HG03469 (cell line): ENCODE results near the gene ZKSCAN4.
A peak's percentile ranks its signal among the peaks of the same experiment; 100 is the strongest.

ENCODE experiments used
- ATAC-seq: cut with Tn5 transposase; IDR thresholded peaks from one replicate; pipeline ENCODE4 v1.9.1; 2021; ENCODE audit warnings: mild to moderate bottlenecking, moderate library complexity, moderate number of reproducible peaks; ENCODE audit not compliant: unreplicated experiment

Gene ZKSCAN4

DNA sequence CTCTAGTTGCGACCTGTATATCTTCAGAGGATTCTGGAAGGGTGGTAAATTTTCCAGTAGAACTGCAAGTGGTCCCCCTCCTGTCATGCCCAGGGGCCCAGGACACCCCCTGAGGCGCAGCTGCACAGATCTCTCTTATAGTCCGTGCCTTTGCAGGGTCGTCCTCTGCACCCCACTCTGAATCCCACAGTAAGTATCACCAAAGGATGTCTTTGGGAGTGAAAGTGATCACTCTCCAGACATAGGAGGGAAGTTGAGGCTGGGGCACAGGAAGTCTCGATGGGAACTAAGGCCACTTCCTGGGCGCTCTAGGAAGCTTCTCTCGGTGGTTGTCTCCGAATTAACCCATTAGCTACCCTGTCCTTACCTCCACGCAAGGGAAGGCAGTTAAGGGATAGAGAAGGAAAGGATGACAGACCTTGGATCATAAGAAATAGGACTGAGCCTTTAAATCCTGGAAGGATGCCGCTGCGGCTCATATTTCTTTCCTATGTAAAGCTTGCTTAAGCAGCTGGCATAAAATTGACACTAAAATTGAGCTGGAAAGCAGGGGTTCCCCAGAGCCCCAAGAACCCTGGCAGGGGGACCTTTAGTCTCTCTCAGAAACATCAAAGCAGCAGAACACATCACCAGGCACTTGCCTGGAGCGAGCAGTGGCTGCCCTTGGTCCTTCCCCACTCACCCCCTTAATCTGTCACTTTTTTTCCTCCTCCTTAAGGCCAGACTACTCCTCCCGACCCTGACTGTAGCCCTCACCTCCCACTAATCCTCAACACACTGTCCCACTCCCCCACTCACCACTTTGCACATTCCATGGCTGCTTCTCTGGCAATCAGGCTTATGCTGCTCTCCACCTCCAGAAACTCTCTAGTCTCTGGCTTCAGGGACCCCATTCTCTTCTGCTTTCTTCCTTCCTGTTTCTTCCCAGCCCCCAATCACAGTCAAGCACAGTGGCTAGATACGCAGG, at the start of gene ZKSCAN4:
ZKSCAN4 (minus strand) TSS at position 261 of the 967 bp plus-strand sequence. CDS start 289 bp downstream, outside the sequence.
- peak; percentile 65 for ATAC-seq

DNA sequence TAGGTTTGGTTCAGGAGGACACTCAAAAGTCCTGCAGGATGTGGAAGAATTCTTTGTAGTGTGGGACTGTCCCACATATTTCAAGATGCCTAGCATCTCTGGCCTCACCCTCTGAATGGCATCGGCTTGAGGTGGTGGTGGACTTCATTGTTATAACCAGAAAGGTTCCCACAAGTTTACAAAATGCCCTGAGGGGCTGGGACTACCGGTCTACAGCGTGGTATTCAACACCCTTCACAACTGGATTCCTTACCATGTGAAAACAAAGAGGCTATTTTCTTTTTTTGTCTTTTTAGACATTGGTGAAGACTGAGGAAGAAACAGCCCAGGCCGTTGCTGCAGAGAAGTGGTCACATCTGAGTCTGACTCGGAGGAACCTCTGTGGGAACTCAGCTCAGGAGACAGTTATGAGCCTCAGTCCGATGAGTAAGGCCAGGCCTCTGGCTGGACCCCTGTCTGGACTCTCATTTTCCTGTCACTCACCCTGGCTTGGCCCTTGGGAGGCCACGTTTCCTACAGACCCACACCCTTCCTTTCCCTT, 44.5 kb upstream of the ZKSCAN4 start:
- no peak for ATAC-seq

DNA sequence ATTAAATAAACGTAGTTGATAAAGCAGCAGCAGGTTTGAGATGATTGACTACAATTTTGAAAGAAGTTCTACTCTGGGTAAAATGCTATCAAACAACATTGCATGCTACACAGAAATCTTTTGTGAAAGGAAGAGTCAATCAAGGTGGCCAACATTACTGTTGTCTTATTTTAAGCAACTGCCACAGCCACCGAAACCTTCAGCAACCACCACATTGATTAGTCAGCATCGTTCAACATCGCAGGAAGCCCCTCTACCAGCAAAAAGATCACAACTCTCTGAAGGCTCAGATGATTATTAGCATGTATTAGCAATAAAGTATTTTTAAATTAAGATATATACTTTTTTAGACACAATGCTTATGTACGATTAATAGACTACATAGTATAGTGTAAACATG, 43.3 kb upstream of the ZKSCAN4 start:
- no peak for ATAC-seq

DNA sequence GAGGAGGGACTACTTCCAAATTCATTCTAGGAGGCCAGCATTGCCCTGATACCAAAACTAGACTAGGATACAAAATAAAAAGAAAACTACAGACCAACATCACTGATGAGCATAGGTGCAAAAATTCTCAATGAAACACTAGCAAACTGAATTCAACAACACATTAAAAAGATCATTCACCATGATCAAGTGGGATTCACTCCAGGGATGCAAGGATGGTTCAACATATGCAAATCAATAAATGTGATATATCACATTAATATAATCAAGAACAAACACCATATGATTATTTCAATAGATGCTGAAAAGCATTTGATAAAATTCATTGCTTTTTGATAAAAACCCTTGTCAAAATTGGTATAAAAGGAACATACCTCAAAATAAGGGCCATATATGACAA, 39.5 kb upstream of the ZKSCAN4 start:
- no peak for ATAC-seq

DNA sequence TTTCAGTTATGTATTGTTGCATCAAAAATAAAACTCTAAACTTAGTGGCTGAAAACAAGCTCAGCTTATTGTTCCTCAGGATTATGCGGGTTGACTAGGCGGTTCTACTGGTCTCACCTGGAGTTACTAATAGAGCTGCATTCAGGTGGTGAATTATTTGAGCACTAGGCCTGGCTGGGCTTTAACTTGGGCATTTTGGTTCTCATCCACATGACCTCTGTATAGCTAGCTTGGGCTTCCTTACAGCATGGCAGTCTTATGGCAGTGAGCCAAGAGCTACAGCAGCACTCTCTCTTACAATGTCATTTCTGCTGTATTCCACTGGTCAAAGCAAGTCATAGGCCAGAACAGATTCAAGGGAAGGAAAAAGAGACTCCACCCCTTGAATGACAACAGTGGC, 30.9 kb upstream of the ZKSCAN4 start:
- no peak for ATAC-seq

DNA sequence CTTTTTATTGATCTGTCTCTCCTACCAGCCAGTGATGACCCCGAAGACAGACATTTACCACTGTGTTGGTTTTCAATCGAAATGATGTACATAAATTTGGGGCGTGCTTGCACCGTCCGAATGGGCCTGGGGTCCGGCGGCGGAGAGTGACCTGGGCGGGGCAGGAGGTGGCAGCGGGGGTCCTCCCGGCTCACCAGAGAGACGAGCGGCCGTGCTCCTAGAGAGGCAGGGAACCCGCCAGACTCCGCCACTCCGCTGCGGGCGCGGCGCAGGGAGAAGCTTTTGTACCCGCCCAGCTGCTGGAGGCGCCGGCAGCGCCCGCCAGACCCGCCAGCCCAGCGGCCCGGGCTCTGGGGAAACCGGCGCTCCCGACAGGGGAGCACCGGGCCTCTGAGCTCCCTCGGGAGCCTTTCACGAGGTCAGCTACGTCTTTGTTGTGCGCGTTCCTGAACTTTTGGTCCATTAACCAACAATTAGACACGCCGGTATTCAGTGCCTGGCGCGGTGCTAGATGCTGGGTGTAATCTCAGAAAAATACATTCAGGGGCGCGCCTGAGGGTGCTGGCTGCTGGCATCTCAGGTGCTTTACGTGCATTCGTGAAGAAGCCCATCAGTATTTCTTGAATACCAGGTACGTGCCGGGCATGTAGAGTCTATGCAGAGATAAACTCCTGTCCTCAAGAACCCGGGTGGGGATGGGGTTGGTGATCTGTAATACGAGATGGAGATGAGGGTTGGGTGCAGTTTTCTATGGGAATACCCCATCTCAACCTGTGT, 29.4 kb upstream of the ZKSCAN4 start, which contains the start of gene PGBD1:
PGBD1 (plus strand) TSS at position 285 of the 777 bp plus-strand sequence. CDS start 2,242 bp downstream, outside the sequence.
- ATAC-seq: no peak

DNA sequence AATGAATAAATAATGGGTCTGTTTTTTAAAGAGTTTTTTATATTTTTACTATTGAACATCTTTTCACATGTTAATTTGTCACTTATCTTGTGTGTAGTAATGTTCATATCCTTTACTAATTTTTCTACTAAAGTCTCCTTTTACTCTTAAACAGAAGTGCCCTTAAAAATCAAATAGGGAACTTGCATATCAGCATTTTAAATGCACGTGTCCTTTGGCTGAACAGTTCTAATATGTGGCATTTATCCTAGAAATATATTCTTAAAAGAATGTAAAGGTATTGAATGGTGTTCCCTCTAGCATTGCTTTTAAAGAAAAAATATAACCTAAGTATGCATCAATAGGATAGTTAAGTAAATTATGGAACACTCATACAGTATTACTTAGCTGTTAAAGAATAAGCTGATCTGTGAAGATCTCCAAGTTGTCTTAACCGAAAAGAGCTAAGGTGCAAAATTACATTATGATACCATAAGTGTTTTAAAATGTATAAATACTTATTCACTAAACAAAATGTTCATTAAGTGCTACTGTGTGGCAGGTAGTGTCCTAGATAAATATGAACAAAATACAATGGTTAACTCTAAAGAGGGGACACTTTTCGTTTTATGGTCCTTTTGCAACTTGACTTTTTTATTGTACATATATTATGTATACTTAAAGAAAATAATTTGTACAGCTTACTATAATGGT, 28.7 kb upstream of the ZKSCAN4 start:
- ATAC-seq: no peak

DNA sequence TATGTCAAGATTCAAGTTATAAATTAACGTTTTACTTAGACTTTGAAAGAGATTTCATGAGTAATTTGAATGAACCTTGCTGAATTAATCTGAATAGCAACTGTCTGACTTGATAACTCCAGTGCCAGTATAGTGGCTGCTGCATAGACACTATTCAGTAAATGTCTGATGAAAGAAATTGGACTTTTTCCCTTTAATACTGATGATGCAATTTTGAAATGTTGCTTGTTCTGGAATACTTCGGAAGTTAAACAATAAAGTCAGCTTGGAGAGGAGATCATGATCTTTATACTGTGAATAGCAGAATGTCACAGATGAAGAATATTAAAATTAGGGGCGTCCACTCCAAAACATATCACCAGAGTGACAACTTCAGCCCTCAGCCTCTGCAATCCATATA, 25.7 kb upstream of the ZKSCAN4 start:
- no peak for ATAC-seq

DNA sequence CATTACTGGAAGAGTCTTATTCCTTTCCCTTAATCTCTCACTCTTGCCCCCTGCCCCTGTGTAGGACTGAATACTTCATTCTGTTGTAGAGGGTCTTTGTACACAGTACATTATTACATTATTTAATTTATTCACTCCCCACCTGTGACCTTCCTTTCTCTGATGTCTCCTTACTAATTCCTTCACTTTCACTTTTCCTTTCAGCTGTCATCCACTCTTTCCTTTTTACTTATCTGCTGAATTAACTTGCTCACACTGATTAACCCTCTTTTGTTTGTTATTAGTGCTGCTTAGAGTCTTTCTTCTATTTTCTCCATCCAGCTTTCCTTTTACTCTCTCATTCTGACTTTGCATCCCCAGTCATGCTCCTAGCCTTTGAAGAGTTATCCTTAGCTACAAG, 22.8 kb upstream of the ZKSCAN4 start:
- ATAC-seq: no peak

DNA sequence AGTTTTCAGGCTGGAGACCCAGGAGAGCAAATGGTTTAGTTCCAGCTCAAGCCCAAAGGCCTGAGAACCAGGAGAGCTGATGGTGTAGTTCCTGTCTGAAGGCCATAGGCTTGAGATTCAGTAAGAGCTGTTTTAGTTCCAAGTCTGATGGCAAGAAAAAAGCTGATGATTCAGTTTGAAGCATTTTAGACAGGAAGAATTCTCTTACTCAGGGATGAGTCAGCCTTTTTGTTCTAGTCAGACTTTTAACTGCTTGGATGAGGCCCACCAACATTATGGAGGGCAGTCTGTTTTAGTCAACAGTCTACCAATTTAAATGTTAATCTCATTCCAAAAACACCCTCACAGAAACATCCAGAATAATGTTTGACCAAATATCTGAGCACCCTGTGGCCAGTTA, 17.4 kb upstream of the ZKSCAN4 start:
- ATAC-seq: no peak

DNA sequence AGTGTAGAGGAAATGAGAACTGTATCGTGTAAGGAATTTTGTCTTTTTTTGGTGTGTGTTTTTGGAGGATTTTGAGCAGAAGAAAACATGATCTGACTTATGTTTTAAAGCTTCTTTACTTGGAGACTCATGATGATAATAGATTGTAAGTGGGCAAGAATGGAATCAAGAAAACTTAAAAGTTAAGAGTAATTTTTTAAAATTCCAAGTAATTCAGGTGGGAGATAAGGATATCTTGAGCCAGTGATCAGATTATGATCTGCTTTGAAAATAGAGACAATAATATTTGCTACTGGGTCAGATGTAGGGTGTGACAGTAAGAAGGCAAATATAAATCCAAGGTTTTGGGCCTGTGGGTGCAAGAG, 15.6 kb upstream of the ZKSCAN4 start:
- ATAC-seq: no peak

DNA sequence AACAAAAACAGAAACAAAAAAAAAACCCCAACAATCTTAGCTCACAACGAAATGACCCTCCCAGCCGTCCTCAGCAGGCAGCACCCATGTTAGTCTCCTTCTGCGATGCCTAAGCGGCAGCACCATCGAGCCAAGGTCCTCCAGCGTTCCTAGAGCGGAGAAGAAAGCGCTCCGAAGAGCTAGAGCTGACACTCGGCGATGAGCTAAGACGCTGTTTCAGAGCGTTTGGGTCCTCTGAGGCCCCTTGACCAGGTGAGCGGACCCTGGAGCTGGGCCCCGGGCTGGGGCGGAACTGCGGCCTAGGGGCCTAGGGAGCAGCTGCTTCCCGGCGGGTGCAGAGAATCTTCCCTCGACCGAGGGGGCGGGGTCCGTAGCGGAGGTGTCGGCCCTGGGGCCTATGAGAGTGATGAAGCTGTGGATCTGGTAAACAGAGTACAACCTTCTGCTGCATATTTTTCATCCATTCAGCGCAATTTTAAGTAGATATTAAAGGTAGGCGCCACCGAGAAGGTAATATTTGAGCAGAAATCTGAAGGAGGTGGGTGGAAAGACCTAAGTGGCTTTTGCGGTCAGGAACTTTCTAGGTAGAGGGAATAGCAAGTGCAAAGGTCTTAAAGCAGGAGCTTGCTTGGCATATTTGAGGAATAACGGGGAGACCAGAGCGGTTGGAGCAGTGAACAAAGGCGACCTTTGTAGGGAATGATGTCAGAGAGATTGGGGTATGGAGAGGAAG, 15.1 kb upstream of the ZKSCAN4 start, which contains the start of gene ZSCAN26:
ZSCAN26 (plus strand) TSS at position 182 of the 733 bp plus-strand sequence. CDS start 4,777 bp downstream, outside the sequence.
- peak; percentile 85 for ATAC-seq

DNA sequence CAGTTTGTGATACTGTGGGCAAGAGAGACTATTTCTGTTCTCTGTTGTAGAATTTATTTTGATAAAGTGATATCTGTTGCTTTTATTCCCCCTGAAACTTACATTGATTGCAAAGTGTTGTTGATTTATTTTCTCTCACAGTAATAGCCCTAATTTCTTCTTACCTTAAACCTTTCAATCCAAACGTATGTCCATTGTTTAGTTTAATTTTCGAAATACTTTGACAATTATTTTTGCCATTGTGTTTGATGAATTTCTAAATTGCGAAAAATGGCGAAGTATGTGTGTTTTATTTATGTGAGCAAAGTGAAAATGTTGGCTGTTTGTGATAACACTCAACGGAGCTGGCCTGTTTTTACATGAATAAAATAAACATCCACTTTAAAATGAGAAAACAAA, 14.5 kb upstream of the ZKSCAN4 start:
- ATAC-seq: no peak

DNA sequence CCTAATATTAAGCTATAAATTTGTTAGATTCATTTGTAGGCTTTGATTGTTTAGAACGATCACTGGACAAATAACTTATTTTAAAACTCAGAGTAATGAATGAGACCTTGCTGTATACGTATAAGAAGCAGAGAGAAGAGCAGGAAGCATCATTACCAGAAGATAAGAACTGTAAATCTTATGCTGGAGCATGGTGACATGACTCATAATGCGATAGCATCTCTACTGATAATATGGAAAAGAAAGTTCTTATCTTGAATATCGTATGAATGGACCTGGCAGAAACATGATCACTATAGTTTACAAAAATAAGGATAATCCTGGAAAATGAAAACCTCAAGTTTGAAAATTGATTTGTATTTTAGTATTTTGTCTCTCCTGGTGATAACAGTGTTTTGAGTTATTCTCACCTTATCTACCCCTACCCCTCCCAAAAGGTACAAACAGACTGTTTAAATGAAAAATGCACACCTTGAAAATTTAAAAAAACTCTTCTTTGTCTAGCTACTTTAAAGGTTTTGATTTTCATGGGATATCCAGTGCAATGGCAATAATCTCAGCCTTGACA, 12.8 kb upstream of the ZKSCAN4 start:
- ATAC-seq: no peak

DNA sequence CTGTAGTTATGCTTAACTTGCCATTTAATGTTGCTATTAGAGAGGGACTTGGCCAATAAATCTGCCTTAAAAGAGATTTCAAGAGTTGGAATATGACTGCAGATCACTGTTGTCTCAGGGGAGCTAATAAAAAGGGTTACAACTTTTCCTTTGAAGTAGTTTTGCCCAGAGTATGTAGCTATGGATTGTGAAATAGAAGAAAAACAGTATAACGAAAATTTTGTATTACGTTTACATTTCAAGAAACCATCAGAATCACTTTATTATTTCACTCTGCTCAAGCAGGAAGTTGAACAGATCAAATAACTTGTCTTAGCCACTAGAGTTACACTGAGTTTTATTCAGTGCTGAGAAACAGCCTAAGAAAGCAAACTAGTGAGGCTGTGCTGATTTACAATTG, 11.9 kb upstream of the ZKSCAN4 start:
- no peak for ATAC-seq

DNA sequence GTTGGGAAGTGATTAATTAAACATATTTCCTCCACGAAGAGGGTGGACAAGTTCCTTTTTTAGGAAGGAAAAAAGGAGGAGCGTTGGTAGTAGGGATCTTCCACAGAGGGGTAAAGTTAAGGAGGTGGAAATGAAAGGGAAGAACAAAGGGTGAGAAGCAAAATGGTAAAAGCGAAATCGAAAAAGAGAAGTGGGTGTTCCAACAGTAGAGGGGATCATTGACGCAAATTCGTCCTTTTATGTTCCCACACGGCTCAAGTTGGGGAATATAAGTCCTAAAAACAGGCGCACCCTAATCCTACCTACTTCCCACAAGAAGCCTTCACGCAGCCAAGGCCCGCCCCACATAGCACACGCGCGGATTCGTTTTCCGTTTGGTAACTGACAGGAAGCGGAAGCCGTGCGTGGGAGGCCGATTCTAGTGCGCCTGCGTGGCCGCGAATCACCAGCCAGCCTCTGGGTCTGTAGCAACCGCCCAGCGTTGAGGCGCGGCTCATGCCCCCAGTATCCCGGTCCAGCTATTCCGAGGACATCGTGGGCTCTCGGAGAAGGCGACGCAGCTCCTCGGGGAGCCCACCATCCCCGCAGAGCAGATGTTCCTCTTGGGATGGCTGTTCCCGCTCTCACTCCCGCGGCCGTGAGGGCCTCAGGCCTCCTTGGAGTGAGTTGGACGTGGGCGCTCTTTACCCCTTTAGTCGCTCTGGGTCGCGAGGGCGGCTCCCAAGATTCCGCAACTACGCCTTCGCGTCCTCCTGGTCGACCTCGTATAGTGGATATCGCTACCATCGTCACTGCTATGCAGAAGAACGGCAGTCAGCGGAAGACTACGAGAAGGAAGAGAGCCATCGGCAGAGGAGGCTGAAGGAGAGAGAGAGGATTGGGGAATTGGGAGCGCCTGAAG, 7.1 kb upstream of the ZKSCAN4 start, which contains the start of gene NKAPL:
NKAPL (plus strand) TSS at position 421 of the 901 bp plus-strand sequence; CDS start at position 496, 75 bp downstream.
- ATAC-seq: no peak

DNA sequence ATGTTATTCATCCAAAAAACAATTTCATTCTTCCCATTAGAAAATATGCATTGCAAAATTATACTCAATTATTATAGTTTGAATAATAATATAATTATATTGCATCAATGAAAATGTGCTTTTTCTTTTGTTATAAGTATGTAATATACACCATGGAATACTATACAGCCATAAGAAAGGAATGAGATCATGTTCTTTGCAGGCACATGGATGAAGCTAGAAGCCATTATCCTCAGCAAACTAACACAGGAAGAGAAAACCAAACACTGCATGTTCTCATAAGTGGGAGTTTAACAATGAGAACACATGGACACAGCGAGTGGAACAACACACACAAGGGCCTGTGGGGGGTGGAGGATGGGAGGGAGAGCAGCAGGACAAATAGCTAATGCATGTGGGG, 5.0 kb upstream of the ZKSCAN4 start:
- no peak for ATAC-seq

DNA sequence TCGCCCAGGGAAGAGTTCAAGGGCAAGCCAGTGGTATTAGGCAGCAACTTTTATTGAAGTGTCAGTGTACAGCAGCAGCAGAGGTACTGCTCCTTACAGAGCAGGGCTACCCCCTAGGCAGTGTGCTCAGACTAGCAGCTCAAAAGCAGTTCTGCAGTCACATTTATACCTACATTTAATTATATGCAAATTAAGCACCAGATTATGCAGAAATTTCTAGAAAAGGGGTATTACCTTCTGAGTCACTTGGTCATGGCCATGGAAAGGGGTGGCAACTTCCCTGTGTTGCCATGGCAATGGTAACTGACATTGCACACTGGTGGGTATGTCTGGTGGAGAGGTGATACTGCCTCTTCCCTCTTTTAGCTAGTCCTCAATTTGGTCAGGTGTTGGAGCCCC, 2.1 kb upstream of the ZKSCAN4 start:
- ATAC-seq: no peak

DNA sequence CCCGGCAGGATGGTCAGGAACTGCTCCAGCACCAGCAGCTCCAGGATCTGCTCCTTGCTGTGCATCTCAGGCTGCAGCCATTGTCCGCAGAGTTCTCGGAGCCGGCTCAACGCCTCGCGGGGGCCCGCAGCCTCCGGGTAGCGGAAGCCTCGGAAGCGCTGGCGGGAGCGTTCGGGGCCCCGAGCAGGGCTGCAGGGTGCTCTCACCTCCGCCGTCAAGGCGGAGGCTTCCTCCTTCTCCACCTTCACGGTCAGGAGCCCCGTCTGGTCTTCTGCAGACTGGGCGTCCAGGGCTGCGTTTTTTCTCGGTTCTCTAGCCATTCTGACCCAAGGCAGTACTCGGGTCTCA, 434 bp downstream of the ZKSCAN4 start:
- peak; percentile 12 for ATAC-seq
